HuH-7.5 (cell line): ENCODE measurements around the gene ALOX15.
"Not testable (repeated sequence)": the region's sequence is repeated elsewhere in the genome, so short reads cannot be mapped to it uniquely, and the experiment has no call there.

Experiments used
- DNase-seq: peaks from one replicate; pipeline ENCODE4 v3.0.0; 2011; ENCODE audit warnings: low spot score

Gene ALOX15

GRCh38 chr17:4592240-4593005 lies 49.1 kb downstream of the ALOX15 start:
- DNase-seq: no peak

GRCh38 chr17:4591529-4591928 lies 49.9 kb downstream of the ALOX15 start:
- DNase-seq: no peak

- no peak for DNase-seq
These were observed 50.5 kb downstream of the ALOX15 start for GRCh38 chr17:4590981-4591453.

DNA sequence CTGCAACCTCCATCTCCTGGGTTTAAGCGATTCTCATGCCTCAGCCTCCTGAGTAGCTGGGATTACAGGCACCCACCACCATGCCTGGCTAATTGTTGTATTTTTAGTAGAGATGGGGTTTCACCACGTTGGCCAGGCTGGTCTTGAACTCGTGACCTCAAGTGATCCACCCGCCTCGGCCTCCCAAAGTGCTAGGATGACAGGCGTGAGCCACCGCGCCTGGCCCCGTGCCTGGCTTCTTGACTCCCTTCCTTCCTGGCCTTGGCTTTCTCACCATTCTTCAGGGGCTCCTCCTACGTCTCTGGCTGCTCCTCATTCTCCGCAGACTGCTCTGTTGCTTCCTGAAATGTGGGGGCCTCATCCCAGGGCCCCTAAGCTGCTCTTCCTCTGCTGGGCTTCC lies 51.4 kb downstream of the ALOX15 start:
- DNase-seq: not testable (repeated sequence)

DNA sequence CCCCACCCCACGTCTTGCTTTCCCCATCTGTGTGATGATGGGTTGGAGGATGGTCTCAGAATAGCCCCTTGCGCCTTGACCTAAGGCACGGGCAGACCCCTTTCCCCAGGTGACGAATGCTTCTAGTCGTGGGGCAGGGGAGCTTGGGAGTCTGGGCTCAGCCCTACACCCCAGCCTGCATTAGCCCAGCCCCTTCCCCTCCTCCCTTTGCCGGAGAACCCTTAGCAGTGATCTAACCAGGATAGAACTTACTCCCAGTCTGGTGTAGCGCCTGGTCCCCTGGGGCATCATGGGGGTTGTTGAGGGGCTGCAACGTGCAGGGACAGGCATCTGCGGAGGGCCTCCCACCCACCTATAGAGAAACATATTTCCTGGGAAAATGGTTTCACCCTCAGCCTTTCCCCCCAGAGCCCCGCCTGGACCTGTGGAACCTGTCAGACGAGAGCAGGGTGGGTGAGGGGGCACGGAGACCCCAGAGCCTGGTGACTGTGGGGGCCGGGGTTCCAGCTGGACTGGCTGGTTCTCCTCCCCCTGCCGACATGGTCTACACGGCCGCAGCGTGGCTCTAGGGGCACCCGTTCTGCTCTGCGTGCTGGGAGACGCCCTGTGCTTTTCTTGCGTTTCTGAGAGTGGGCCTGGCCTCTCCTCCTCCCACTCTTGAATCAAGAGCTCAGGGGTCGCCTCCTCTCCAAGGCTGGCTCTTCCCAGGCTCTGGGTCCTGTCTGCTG lies 52.4 kb downstream of the ALOX15 start:
- DNase-seq: no peak

DNA sequence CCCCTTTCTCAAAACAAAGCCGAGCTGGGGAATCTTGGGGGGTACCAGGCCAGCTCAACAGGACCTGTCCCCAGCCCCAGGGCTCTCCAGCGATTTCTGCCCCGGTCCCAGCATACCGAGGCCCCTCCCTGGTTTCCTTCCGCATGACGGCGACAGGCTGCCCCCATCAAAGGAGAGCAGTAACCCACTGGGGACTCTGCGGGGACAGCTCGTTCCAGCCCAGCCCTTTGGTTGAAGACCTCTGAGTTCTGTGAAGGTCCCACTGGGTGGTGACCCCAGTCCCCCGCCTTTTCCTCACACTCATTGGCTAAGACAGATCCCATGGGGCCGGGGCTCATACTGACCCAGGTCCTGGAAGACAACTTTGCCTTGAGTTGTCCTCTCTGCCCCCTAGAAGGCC lies 53.1 kb downstream of the ALOX15 start:
- no peak for DNase-seq

DNA sequence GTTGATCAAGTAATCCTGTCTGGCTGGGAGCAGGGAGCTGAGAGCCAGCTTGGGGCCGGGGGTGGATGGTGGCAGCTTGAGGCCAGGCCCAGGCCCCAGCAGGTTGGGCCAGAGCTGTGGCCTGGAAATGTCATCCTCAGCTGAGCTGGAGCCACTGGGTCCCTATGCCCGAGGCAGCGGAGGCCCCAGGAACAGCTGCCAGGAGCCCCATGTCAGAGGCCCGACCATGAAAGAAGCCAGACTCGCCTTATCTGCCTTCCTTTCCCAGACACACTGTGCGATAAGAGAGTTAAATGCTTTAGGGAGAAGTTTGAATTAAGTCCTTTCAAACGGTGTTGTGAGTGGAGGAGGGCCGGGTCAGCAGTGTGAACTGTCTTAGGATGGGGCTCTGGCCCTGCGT lies 53.7 kb downstream of the ALOX15 start:
- DNase-seq: no peak

GRCh38 chr17:4587195-4587594 lies 54.3 kb downstream of the ALOX15 start:
- no peak for DNase-seq

DNA sequence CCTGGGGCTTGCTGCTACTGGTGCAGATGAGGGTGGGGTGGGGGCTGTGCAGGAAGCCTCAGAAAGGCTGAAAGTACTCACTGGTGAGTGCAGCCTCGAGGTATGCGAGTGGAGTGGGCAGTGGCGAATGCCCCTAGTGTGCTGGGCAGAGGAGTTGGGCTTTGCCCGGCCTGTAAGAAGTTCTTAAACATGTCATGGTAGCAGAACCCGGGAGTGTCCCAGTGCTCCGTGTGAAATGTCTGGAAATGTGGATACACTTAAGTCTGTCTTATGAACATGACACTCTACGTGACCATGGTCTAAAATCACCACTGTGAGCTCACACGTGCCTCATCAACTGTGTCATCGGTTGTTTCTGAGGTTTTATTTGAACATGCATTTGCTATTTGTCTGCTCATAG lies 55.4 kb downstream of the ALOX15 start:
- DNase-seq: no peak

DNA sequence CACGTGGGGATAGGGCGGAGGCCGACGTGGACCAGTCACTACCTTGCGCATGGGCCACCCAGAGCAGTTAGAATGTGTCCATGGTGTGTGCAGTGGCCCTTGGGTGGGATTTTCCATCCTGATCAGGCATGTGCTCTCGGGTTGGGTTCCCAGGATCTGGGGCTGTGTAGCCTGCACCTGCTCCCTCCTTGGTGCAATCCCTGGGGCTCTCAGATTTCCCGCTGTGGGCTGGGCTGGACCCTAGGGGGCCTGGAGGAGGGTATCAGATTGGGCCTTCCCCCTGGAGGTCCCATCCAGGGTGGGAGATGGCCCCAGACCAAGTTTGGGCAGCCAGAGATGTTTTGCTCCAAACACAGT lies 55.9 kb downstream of the ALOX15 start:
- DNase-seq: no peak

GRCh38 chr17:4584917-4585637 lies 56.4 kb downstream of the ALOX15 start:
- DNase-seq: no peak

DNA sequence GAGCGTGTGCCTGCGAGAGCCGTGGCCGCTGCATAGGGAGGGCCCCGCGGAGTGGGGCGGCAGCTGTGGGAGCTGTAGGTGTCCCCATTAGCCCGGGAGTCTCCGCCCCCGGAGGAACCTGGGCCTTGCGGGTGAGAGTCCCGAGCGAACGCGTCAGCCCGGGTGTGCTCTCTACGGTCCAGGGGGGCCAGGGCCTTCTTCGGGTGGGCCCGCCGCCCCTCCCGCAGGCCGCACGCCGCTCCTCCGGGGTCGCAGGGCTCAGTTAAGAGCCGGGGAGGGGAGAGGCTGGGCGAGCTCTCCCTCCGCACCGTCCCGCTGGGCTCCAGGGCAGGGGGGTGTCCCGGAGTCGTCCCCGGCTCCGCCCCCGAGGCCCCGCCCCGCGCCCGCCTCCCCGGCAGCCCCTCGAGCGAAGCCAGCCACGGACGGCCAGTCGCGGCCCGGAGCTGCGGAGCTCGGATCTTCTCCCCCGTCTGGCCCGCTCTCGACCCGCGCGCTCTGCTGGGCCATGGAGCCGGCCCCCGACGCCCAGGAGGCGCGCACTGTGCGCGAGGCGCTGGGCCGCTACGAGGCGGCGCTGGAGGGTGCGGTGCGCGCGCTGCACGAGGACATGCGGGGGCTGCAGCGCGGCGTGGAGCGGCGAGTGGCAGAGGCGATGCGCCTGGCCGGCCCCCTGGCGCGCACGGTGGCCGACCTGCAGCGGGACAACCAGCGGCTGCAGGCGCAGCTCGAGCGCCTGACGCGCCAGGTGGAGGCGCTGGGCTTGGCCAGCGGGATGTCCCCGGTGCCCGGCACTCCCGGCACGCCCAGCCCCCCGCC lies 57.2 kb downstream of the ALOX15 start, which contains the start of gene SMTNL2:
Gene SMTNL2 (plus strand): TSS at position 429 of the 816 bp plus-strand sequence. CDS start 77 bp downstream, at position 506.
- DNase-seq: no peak

DNA sequence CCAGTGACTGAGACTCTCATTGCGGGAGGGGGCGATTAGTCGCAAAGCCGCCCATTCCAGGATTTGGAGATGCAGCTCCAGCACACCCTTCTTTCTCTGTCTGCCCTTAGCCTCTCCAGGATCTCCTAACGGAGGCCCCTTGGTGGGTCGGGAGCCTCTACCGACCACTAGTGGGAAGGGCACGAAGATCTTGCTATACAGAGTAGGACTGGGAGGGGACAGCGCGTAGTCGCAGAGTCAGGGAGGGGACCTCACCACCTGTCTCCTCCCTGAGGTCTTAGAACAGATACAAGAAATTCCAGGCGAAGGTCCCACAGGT lies 57.7 kb downstream of the ALOX15 start:
- DNase-seq: peak; percentile 84

GRCh38 chr17:4583206-4583605 lies 58.3 kb downstream of the ALOX15 start:
- no peak for DNase-seq

- DNase-seq: no peak
These were observed 58.8 kb downstream of the ALOX15 start for GRCh38 chr17:4582691-4583090.

- no peak for DNase-seq
These were observed 59.4 kb downstream of the ALOX15 start for GRCh38 chr17:4582101-4582501.
